ENCODE measurements around the gene MACF1.
A peak's percentile ranks its signal among the peaks of the same experiment; 100 is the strongest.
"Not testable (repeated sequence)": the region's sequence is repeated elsewhere in the genome, so short reads cannot be mapped to it uniquely, and the experiment has no call there.

Gene MACF1, protein sequence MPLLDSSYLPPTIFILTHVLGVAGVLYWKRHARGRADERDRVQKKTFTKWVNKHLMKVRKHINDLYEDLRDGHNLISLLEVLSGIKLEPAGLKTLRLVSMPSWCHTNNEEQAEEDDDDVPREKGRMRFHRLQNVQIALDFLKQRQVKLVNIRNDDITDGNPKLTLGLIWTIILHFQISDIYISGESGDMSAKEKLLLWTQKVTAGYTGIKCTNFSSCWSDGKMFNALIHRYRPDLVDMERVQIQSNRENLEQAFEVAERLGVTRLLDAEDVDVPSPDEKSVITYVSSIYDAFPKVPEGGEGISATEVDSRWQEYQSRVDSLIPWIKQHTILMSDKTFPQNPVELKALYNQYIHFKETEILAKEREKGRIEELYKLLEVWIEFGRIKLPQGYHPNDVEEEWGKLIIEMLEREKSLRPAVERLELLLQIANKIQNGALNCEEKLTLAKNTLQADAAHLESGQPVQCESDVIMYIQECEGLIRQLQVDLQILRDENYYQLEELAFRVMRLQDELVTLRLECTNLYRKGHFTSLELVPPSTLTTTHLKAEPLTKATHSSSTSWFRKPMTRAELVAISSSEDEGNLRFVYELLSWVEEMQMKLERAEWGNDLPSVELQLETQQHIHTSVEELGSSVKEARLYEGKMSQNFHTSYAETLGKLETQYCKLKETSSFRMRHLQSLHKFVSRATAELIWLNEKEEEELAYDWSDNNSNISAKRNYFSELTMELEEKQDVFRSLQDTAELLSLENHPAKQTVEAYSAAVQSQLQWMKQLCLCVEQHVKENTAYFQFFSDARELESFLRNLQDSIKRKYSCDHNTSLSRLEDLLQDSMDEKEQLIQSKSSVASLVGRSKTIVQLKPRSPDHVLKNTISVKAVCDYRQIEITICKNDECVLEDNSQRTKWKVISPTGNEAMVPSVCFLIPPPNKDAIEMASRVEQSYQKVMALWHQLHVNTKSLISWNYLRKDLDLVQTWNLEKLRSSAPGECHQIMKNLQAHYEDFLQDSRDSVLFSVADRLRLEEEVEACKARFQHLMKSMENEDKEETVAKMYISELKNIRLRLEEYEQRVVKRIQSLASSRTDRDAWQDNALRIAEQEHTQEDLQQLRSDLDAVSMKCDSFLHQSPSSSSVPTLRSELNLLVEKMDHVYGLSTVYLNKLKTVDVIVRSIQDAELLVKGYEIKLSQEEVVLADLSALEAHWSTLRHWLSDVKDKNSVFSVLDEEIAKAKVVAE (N-terminal part only)

DNA sequence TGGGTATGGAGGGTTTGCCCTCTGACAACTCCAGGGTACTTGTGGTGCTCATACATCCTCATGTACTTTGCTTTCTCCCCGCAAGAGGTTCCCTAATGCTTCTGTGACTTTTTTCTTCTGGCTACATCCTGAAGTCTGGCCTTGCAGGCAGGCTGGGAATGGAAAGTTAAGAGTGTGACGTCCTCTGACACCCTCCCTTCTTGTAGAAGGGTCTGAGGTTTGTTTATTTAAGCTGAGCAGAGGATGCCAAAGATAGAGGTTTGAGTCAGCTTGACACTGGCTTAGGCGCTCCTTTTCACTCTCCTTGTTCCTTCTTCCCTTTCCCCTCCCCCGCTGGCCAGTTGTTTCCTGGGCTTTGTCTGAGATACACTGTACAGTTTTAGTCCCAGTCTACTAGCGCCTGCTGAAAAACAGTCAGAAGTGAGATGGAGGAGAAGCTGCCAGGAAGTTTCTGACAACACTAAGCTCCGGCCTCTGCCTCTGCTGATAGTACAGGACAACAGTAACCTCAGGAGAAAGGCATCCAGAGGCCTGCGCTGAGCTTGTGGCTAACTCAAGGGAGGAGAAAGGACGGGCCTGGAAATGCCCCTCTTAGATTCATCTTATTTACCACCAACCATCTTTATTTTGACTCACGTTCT is at the start of gene MACF1:
Gene MACF1 (plus strand): TSS at position 255 of the 641 bp plus-strand sequence. CDS start 328 bp downstream, at position 583.
- DNase-seq, result no peak

DNA sequence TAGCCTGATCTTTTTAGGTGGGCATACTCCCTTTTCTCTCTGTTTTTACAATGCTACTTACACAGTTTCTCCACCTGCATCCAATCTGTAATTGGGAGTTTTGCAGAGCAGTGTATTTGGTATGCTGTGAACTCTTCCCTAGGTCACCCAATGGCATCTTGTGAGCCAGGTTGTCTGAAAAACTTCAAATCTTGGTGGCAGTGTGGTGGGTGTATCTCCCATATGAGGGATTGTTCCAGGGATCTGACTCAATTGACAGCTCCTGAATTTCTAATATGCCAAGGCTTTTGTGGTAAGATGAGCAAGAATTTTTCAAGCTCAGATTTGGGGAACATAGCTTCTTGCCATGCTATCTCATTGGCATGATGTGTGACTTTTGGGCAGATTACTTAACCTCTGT is 47.2 kb upstream of the MACF1 start:
- no peak for DNase-seq

DNA sequence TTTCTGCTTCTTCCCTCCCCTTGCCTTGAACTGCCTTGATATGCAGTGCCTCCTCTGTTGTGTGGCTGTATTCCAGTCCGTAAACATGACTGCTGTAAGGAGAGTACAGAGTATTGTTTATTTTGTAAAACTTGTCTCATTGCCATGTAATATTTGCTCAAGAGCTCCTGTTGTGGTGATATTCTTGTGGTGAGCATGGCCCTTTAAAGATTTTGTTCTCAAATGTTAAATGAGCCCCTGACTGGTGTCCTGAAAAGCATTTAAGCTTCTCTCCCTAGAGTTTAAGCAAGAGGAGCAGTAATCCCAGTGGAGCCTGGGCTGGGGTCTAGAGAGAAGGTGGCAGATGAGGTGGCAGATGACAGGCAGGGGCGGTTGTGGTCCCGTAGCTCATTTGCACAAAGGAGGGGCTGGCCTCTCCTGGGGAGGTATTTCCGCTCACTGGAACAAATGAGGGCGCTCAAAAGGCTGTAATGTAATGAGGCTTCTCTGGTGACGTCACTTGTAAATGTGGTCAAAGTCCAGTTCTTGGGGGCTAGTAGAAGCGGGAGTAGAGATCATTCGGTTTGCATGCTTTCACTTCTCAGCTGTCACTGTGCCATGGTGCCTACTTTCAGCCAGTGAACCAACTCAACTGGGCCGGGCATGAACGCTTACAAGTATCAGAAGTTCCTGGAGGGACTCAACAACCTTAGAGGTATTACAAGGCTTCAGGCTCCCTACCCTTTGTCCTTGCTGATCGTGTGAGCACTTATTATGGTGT is 46.0 kb upstream of the MACF1 start:
- DNase-seq, result peak; percentile 94 to 95

DNA sequence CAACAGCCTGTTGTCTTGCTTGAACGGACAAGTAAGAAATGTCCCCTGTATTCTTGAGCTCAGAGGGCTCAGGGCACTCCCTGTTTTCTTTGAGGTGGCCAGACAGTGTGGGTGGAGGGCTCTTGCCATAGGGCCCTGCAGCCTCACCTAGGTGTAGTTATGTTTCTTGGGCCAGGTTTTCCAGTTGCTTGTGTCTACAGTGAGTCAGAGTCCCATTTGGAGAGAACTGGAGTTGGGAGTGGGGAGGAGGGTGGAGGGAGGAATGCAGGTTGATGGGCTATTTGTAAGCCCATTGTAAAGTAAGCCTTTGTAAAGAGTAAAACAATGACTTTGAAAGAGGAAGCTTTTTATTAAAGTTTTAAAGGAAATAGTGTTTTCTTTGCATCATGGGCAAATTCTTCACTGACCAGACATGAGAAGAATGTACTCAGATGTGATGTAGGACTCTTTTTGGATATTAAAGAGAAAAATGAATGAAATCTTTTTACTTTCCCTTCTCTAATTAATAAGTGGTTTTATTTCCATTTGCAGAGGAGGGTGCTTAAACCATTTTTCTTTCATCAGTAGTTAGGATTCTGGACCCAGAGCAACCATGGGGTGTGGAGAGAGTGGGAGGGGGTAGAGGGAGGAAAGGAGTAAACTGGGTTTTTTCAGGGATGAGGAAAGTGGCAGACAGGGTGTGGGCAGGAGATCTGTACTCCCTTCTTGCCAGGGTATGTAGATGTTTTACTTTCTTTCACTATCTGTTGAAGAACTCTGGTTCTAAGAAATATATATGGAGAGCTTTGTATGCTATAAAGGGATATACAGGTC is 45.1 kb upstream of the MACF1 start:
- DNase-seq, result peak in 1 of 2 experiments; percentile 49

DNA sequence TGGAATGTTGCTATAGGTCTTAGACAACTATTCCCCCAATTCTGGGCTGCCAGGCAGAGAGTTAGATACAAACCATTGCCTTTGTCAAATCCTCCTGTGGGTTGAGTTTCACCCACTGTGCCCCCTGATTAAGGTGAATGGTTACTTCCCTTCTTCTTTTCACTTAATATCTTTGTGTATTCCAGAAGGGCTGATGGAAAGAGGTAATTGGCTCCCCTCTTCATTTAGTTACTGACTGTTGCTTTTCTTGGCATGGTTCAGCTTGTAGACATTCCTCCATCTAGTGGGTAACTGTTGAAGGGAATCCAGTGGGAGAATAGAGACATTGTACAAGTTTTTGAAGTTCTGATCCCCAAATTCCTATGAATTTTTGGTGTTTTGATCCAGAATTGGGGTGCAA is 43.8 kb upstream of the MACF1 start:
- no peak for DNase-seq

DNA sequence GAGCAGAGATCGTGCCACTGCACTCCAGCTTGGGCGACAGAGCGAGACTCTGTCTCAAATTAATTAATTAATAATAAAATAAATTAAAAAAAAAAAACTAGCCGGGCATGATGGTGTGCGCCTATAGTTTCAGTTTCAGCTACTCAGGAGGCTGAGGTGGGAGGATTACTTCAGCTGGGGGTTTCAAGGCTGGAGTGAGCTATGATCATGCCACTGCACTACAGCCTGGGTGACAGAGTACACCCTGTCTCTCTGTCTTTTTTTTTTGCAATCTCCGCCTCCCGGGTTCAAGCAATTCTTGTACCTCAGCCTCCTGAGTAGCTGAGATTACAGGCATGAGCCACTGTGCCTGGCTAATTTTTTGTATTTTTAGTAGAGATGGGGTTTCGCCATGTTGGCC is 42.7 kb upstream of the MACF1 start:
- not testable (repeated sequence) for DNase-seq

DNA sequence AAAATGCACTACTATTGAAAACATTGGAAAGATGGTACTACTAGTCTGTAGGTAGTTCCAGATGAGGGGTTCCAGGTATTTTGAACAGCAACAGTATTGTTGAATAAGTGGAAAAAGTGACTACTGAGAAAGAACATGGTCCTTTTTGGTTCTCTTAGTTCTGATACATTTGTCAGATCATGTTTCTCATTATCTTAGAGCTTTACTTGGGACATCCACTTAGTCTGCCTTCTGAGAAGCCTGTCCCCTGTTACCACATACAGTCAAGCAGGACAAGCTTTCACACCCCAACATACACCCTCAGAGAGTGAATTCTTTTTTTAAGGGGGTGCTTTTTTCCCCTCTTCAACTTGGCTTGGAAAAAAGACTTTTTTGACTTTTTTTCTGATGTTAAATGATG is 41.0 kb upstream of the MACF1 start:
- DNase-seq, result no peak

DNA sequence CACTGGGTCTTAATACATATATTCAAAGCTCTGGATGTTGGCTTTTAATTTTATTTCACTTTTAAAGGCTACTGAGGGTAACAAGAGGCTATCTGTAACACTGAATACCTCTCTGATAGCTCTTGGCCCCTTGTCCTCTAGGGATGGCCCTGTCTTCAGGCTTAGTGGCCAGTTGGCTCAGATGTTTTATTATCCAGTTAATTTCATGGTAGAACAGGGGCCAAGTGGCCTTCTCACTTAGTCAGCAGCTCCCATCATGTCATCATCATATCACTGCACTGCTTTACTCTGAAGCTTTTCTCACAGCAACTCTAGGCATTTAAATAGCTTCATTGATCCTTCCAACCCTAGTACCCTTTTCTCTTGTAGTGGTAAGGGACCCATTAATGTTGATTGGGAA is 40.2 kb upstream of the MACF1 start:
- no peak for DNase-seq

DNA sequence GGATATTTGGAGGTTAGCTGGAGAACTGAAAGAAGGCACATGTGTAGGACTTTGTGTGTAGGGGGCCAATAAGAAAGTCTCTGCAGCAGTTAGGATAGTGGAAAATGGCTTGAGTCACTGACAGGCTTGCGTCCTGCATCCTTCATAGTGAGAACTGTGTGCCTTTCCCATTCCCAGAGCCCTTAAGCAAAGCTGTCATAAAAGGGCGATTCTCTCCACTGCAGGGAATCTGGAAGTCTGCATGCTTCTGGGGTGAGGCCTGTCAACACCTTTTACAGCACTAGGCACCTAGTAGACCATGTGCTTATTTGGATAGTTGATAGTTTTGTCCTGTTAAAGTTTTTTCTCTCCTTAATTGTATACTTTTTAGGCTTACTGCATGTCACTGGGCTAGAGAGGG is 39.4 kb upstream of the MACF1 start:
- DNase-seq, result no peak

DNA sequence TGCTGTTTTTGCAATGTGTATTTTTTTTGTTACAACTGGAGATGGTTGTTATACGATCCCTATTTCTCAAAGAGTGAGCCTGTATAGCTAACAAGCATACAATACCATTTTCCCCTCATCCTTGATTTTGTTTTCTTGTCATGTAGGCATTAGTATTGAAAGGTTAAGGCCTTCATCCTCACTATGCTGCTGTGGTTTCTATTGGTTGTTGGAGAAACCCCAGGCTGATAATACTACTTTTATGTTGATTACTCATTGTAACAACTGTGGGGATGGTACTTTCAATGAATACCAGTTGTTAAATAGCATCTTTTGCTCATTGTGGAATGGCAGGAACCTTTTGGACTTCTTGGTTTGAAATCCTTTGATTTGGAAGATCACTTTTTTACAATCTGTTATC is 39.0 kb upstream of the MACF1 start:
- no peak for DNase-seq

DNA sequence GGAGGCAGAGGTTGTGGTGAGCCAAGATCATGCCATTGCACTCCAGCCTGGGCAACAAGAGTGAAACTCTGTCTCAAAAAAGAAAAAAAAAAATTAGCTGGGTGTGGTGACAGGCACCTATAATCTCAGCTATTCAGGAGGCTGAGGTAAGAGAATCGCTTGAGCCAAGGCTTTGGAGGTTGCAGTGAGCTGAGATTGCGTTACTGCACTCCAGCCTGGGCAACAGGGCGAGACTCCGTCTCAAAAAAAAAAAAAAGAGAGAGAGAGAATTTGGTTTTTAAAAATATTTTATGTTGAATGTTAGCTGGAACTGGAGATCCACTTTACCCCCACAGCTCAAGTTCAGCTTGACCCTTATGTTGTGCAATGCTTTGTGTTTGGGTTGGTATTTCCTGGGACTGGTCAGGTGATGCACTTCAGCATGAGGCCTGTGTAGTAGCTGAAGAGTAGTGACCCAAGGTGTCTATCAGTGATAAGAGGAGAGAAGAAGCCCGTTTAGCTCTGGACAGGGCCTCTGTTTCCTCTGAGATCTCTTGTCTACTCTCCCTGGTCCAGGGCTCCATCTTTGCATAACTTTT is 36.8 kb upstream of the MACF1 start:
- DNase-seq, result no peak

DNA sequence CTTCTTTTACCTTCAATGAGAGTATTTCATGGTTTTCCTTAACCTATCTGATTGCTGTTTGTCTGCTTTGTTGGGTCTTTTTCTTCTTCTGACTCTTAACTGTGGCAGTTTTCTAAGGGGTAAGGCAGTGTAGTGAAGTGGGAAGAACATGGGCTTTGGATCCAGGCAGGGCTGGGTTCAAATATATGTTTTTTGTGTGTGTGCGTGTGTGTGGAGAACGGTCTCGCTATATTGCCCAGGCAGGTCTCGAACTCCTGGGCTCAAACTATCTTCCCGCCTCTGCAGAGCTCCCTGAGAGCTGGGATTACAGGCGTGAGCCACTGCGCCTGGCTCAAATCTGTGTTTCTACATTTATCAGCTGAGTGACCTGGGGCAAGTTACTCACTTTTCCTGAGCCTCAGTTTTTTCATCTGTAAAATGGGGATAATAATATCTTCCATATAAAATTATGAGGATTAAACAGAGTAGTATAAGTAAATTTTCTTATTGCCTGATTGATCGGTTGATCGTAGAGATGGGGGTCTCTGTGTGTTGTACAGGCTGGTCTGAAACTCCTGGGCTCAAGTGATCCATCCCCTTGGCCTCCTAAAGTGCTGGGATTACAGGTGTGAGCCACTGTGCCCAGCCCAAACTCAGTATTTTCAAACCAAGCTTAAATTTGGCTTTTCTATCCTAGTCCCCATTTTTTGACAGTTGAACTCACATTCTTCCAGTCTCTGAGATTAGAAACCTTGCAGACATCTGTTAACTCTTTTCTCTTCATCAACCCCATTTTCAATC is 36.0 kb upstream of the MACF1 start:
- DNase-seq, result no peak

DNA sequence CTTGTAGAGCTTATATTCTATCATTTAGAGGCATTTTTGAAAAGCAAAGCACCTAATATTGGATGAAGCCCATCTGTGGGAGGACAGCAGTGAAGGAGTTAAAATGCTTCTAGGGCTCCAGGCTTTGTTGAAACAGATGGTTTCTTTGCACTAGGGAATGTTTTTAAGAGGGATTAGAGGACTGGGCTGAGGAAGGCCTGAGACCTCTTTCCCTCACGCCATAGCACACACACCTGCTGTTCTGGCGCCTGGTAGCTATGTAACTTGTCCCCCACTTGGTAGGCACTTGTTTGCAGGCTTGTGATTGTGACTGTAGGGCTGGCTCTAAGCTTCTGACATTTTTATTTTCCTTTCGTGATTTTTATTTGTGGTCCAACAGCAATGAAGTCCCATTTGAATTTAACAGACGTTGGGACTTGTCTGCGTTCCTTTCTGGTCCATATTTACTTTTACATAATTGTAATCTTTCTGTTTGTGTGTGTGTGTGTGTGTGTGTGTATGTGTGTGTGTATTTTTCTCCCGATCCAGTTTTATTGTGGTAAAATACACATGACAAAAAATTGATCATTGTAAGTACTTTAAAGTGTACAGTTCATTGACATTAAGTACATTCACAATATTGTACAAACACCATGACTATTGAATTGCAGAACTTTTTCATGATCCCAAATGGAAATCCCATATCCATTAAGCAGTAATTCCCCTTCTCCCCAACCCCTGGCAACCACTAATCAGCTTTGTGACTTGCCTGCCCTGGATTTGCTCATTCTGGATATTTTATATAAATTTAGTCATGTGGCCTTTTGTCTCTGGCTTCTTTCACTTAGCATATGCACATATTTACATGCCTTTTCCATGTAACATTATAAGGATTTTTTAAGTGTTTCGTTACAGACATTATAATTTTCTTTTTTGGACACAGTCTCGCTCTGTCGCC is 33.5 kb upstream of the MACF1 start:
- peak; percentile 92 to 98 for DNase-seq

DNA sequence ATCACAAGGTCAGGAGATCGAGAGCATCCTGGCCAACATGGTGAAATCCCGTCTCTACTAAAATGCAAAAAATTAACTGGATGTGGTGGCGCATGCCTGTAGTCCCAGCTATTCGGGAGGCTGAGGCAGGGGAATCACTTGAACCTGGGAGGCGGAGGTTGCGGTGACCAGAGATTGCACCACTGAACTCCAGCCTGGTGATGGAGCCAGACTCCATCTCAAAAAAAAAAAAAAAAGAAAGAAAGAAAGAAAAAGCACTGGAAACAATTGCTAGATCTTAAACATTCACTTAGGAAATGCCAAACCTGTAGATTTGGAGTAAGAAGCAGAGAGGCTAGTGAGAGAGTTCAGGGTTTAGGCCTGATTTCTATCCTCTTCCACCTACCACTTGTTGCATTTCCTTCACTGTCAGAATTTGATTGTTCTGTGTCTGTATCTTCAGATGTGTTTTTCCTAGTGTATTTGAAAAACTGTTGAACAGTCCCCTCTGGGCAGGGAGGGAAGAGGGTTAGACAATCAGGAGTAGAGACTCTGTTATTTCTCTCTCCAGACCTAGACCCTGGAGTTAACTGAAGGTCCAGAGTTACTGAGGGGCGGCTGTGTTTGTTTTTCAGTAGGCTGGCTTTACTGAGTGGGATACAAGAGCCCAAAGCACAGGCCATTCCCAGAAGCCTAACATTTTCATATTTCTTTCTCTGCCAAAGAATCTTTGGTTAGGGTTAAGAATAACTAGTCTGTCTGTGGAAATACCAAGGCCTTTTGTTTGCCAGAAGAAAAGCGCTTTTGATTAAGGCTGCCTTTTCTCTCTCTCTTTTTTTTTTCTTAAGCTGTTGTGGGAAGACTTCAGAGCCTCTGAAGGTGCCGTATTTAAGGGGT is 31.1 kb upstream of the MACF1 start:
- DNase-seq, result no peak

DNA sequence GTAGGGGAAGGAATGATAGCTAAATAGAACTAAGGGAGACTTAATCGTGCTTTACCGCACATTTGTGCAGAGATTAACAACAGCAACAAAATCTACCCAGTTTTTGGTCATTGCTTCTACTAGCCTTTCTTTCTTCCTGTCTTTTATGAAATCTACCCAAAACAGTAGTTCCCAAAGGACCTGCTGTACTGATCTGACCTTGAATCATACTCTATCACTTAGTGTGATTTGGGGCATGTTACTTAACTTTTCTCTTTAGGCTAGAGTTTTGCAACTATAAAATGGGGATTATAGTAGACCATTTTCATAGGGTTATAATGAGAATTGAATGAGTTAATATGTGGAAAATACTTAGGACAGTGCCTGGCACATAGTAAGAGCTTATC is 30.5 kb upstream of the MACF1 start:
- no peak for DNase-seq

DNA sequence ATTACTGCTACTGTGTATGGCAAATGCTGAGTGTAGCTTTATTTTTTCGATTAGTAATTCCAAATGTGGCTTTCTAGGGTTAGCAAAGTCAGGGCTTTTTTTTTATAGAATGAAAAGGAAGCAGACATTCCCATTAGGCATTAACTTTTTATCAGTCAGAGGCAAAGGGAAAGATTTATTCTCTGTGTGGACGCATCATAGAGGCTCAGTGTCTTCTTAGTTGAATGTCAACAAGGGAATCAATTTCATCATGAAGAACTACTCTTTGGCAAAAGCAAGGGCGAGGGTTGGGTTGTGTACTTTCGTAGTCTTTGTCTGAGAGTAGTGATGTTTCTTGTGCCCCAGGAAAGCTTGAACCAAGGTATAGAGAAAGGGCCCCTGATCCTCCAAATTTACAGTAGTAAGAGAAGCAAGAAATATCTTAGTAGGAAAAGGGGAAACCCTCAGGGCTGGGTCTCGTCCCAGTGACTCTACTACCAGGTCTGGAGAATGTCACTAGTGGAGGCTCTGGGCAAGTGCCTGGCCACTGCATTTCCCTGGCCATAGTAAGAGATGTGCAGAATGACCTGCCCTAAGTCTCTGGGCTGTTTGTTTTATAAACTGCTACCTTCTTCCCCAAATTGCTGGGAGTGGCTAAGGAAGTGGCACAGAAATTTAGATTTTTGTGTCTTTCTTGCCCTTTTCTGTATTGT is 30.0 kb upstream of the MACF1 start:
- DNase-seq, result no peak

DNA sequence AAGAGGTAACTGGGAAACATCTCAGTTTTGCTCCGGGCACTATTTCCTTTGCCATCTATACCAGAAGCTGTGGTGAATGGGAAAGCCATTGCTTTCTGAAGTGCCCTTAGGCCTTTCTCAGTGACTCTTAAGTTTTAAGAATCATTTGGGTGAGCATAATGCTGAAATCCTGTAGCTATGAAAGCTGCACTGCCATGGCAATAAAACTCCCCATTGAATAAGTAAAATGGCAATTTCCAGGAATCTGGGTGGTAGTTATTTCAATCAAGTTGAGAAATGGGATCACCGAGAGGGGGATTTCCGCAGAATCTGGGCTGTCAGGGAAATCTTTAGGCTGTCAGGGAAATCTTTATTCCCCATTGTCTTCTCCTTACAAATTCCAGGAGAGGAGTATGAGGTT is 26.8 kb upstream of the MACF1 start:
- DNase-seq, result no peak
